Measurements from ENCODE around the gene PHF19.

DNA sequence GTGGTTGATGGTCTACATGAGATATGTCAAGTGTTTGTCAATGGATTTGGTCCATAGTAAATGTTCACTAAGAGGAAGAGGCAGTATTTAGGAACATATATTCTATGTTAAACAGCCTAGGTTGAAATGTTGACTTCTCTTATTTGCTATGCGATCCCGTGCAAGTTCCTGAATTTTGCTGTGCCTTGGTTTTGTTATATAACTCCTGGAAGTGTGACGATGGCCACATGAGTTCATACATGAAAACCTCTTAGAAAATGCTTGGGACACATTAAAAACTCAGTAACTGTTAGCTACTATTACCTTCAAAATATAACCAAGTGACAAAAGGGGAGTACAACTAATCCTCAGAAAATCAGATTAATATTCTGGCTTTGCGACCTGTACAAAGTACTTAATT is 61.9 kb downstream of the PHF19 start:
- TF ChIP-seq CTCF (IDR thresholded peaks at IDR 0.05), result no peak
- no peak for TF ChIP-seq POLR2A (IDR thresholded peaks at IDR 0.05)

All from Peyer's patch (tissue), 4 donors.